Breast epithelium (tissue), 3 donors: Measurements from ENCODE around the gene MBOAT2.

Experiments
- POLR2A ChIP-seq: fragments of 450-650 bp; IDR thresholded peaks from one replicate; pipeline ENCODE4 v1.6.1; 2016; ENCODE audit warnings: antibody characterized with exemption, mild to moderate bottlenecking, moderate library complexity
- POLR2AphosphoS5 ChIP-seq, 3 donors: sonication (generic); formaldehyde crosslinking; IDR thresholded peaks; one replicate each; pipeline ENCODE4 v1.6.1; 2017; ENCODE audit warnings: antibody characterized with exemption in 3 of 3
- TF ChIP-seq, protein P1 (sequence below), 3 donors: fragments of 450-650 bp; IDR thresholded peaks; one replicate each; pipeline ENCODE4 v1.5.1; 2016 to 2017; ENCODE audit warnings: antibody characterized with exemption in 3 of 3, mild to moderate bottlenecking in 3 of 3, moderate library complexity in 3 of 3

DNA sequence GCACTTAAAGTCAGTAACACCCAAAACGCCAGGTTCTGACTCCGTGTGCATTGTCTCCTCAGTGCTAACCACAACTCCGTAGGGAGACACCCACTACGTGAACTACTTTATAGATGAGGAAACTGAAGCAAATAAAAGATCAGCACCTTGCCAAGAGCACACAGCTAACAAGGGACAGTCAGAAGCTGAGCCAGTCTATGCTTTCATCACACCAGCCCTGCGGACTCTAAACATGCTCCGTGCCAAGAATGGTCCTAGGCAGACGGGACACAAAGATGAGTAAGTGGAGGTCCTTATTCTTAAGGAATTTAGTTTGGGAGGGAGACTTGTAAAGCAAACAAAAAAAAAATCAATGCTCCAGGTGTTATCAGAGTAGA, 9.6 kb downstream of the MBOAT2 start:
- TF ChIP-seq POLR2AphosphoS5 (IDR thresholded peaks at IDR 0.05) (no peak), POLR2A (no peak)
- TF ChIP-seq, protein P1, sequence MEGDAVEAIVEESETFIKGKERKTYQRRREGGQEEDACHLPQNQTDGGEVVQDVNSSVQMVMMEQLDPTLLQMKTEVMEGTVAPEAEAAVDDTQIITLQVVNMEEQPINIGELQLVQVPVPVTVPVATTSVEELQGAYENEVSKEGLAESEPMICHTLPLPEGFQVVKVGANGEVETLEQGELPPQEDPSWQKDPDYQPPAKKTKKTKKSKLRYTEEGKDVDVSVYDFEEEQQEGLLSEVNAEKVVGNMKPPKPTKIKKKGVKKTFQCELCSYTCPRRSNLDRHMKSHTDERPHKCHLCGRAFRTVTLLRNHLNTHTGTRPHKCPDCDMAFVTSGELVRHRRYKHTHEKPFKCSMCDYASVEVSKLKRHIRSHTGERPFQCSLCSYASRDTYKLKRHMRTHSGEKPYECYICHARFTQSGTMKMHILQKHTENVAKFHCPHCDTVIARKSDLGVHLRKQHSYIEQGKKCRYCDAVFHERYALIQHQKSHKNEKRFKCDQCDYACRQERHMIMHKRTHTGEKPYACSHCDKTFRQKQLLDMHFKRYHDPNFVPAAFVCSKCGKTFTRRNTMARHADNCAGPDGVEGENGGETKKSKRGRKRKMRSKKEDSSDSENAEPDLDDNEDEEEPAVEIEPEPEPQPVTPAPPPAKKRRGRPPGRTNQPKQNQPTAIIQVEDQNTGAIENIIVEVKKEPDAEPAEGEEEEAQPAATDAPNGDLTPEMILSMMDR (IDR thresholded peaks at IDR 0.05): no peak
